H1 (cell line): Measurements from ENCODE around the gene KRTAP6-1. TPM values are rescaled to one million over a fixed set of nuclear protein-coding genes. Genes with fewer than 3 reads are reported as not detected.

ENCODE experiments used
- CTCF ChIA-PET: fragments of 300-600 bp; sonication (Branson Sonifier 250); formaldehyde crosslinking; loops from one replicate; lab custom pipeline; 2021; ENCODE audit not compliant: partially characterized antibody; lab: Charles Lee
- POLR2A ChIA-PET: fragments of 300-600 bp; sonication (Branson Sonifier 250); formaldehyde crosslinking; loops from one replicate; lab custom pipeline; 2021; ENCODE audit warnings: inconsistent platforms; ENCODE audit not compliant: partially characterized antibody; lab: Charles Lee
- DNase-seq, 2 experiments: peaks; one replicate each; pipeline versions ENCODE4 v3.0.0 to v3.0.0-alpha.2; 2010 to 2022; ENCODE audit warnings: low spot score in 2 of 2, low read depth in 1 of 2, mixed read lengths in 1 of 2
- FAIRE-seq: peaks from 2 replicates; lab custom pipeline; 2011; peaks lifted over from hg19 to GRCh38; lab: Jason Lieb, UNC
- H2AFZ ChIP-seq: 2 replicates; pipeline ENCODE4 v1.8.1; 2012; ENCODE audit warnings: low read length, inconsistent platforms
- H2AK5ac ChIP-seq: 2 replicates; pipeline ENCODE4 v1.6.1; 2013; ENCODE audit warnings: low read depth, low read length
- H2BK120ac ChIP-seq: replicated peaks from 2 replicates; pipeline ENCODE3; 2013; ENCODE audit warnings: low read depth, low read length, inconsistent platforms
- H2BK12ac ChIP-seq: 2 replicates; pipeline ENCODE4 v1.6.1; 2013; ENCODE audit warnings: low read depth, low read length
- H2BK15ac ChIP-seq: 2 replicates; pipeline ENCODE4 v1.6.1; 2013; ENCODE audit warnings: low read length
- H2BK20ac ChIP-seq: 2 replicates; pipeline ENCODE4 v1.6.1; 2013; ENCODE audit warnings: low read length
- H2BK5ac ChIP-seq: 2 replicates; pipeline ENCODE4 v1.6.1; 2013; ENCODE audit warnings: low read depth, low read length
- H3K14ac ChIP-seq: 2 replicates; pipeline ENCODE4 v1.6.1; 2013; ENCODE audit warnings: inconsistent platforms; ENCODE audit not compliant: insufficient read length
- H3K18ac ChIP-seq: 2 replicates; pipeline ENCODE4 v1.6.1; 2013; ENCODE audit warnings: low read length; ENCODE audit errors: extremely low read depth
- H3K23ac ChIP-seq: 2 replicates; pipeline ENCODE4 v1.6.1; 2013; ENCODE audit warnings: inconsistent platforms; ENCODE audit not compliant: insufficient read length
- H3K23me2 ChIP-seq: 2 replicates; pipeline ENCODE4 v1.6.1; 2013; ENCODE audit warnings: low read depth, low read length
- H3K27ac ChIP-seq: 2 replicates; pipeline ENCODE4 v1.6.1; 2011; ENCODE audit warnings: low read depth, low read length, inconsistent platforms
- H3K27me3 ChIP-seq, 4 experiments: replicated peaks in 1 of 4; 1 replicate in 1 of 4; 2 replicates in 3 of 4; pipeline versions ENCODE4 v1.6.1 to v1.8.1; 2011 to 2013; ENCODE audit warnings: low read length in 3 of 4, mild to moderate bottlenecking in 3 of 4, inconsistent platforms in 2 of 4, mixed read lengths in 2 of 4, moderate library complexity in 1 of 4; ENCODE audit not compliant: control insufficient read depth in 3 of 4, insufficient read depth in 3 of 4; ENCODE audit errors: extremely low read depth in 1 of 4
- H3K36me3 ChIP-seq, 4 experiments: 2 replicates each; pipeline versions ENCODE4 v1.6.1 to v1.8.1; 2011 to 2013; ENCODE audit warnings: mild to moderate bottlenecking in 4 of 4, low read length in 3 of 4, moderate library complexity in 2 of 4, control low read depth in 1 of 4, inconsistent platforms in 1 of 4; ENCODE audit not compliant: insufficient read depth in 4 of 4, control insufficient read depth in 2 of 4
- H3K4ac ChIP-seq: replicated peaks from 2 replicates; pipeline ENCODE3; 2013; ENCODE audit warnings: low read length, low read depth, mixed read lengths, inconsistent platforms; ENCODE audit not compliant: insufficient read length
- H3K4me1 ChIP-seq, 4 experiments: replicated peaks in 1 of 4; 1 replicate in 1 of 4; 2 replicates in 3 of 4; pipeline versions ENCODE4 v1.6.1 to v1.8.1; 2011 to 2013; ENCODE audit warnings: low read length in 3 of 4, inconsistent platforms in 2 of 4, mixed read lengths in 1 of 4; ENCODE audit not compliant: insufficient read depth in 4 of 4, control insufficient read depth in 3 of 4
- H3K4me2 ChIP-seq, 2 experiments: 2 replicates each; pipeline versions ENCODE4 v1.6.1 to v1.8.1; 2011 to 2013; ENCODE audit warnings: low read depth in 2 of 2, low read length in 2 of 2, control low read depth in 1 of 2, inconsistent platforms in 1 of 2, mild to moderate bottlenecking in 1 of 2; ENCODE audit not compliant: insufficient read depth in 1 of 2
- H3K4me3 ChIP-seq, 4 experiments: fragments of 200-600, 300-600 bp in 1 of 4; sonication (generic), shearing (Covaris generic), sonication (Bioruptor Twin) in 1 of 4; 2 replicates each; pipeline versions ENCODE4 v1.5.1 to v1.8.1; 2011 to 2016; ENCODE audit warnings: low read length in 4 of 4, low read depth in 3 of 4, control low read depth in 2 of 4, inconsistent platforms in 2 of 4, mild to moderate bottlenecking in 2 of 4, mixed read lengths in 1 of 4, moderate library complexity in 1 of 4; ENCODE audit not compliant: insufficient read depth in 2 of 4; ENCODE audit errors: extremely low read depth in 1 of 4
- H3K56ac ChIP-seq: replicated peaks from 2 replicates; pipeline ENCODE3; 2013; ENCODE audit warnings: low read depth, mild to moderate bottlenecking, mixed read lengths, low read length, inconsistent platforms; ENCODE audit not compliant: insufficient read length
- H3K79me1 ChIP-seq: 2 replicates; pipeline ENCODE4 v1.6.1; 2013; ENCODE audit warnings: low read depth, low read length, control low read depth
- H3K79me2 ChIP-seq, 2 experiments: 2 replicates each; pipeline versions ENCODE4 v1.6.1 to v1.8.1; 2012 to 2013; ENCODE audit warnings: low read length in 2 of 2, mild to moderate bottlenecking in 2 of 2, inconsistent platforms in 1 of 2; ENCODE audit not compliant: insufficient read depth in 2 of 2, control insufficient read depth in 1 of 2
- H3K9ac ChIP-seq, 4 experiments: replicated peaks in 1 of 4; 1 replicate in 1 of 4; 2 replicates in 3 of 4; pipeline versions ENCODE4 v1.6.1 to v1.8.1; 2011 to 2013; ENCODE audit warnings: low read depth in 3 of 4, low read length in 3 of 4, control low read depth in 2 of 4, mild to moderate bottlenecking in 2 of 4, moderate library complexity in 2 of 4, inconsistent platforms in 1 of 4; ENCODE audit errors: extremely low read depth in 1 of 4
- H3K9me3 ChIP-seq, 2 experiments: 2 replicates each; pipeline versions ENCODE4 v1.6.1 to v1.8.1; 2012 to 2013; ENCODE audit warnings: mild to moderate bottlenecking in 2 of 2, moderate library complexity in 2 of 2, control low read depth in 1 of 2, inconsistent platforms in 1 of 2, low read depth in 1 of 2, low read length in 1 of 2, mixed read lengths in 1 of 2; ENCODE audit not compliant: insufficient read depth in 2 of 2
- H4K20me1 ChIP-seq, 2 experiments: replicated peaks in 1 of 2; 2 replicates each; pipeline versions ENCODE3 to v1.8.1; 2011 to 2013; ENCODE audit warnings: inconsistent platforms in 2 of 2, low read length in 2 of 2, mild to moderate bottlenecking in 1 of 2; ENCODE audit not compliant: insufficient read depth in 2 of 2, control insufficient read depth in 1 of 2
- H4K5ac ChIP-seq: 2 replicates; pipeline ENCODE4 v1.6.1; 2013; ENCODE audit warnings: low read length, low read depth, mixed read lengths, inconsistent platforms; ENCODE audit not compliant: insufficient read length
- H4K8ac ChIP-seq: 2 replicates; pipeline ENCODE4 v1.8.0; 2013; ENCODE audit warnings: mild to moderate bottlenecking, moderate library complexity, low read length, inconsistent platforms; ENCODE audit not compliant: insufficient read depth; ENCODE audit errors: extremely low read depth
- H4K91ac ChIP-seq: replicated peaks from 2 replicates; pipeline ENCODE3; 2013; ENCODE audit warnings: low read length, mixed read lengths, inconsistent platforms; ENCODE audit not compliant: insufficient read length
- BACH1 ChIP-seq: IDR thresholded peaks from 2 replicates; pipeline ENCODE4 v1.6.1; 2012; ENCODE audit warnings: low read length, improper control_type of control experiment
- HDAC2 ChIP-seq, 2 experiments: fragments of 300-600 bp in 1 of 2; sonication (generic) in 1 of 2; IDR thresholded peaks; 2 replicates each; pipeline ENCODE4 v1.6.1; 2011 to 2012; ENCODE audit warnings: low read depth in 2 of 2, low read length in 2 of 2, mild to moderate bottlenecking in 2 of 2, moderate library complexity in 2 of 2, borderline replicate concordance in 1 of 2, inconsistent platforms in 1 of 2
- JUND ChIP-seq: IDR thresholded peaks from 2 replicates; pipeline ENCODE4 v1.6.1; 2011; ENCODE audit warnings: mild to moderate bottlenecking, improper control_type of control experiment, low read length
- SIN3A ChIP-seq, 2 experiments: IDR thresholded peaks in 1 of 2; conservative IDR thresholded peaks in 1 of 2; 2 replicates each; pipeline ENCODE4 v1.6.1; 2011 to 2012; ENCODE audit warnings: low read length in 2 of 2, improper control_type of control experiment in 1 of 2, low read depth in 1 of 2, mild to moderate bottlenecking in 1 of 2
- SIRT6 ChIP-seq: IDR thresholded peaks from one replicate; pipeline ENCODE4 v1.7.1; 2012; ENCODE audit warnings: low read length, inconsistent platforms
- SP2 ChIP-seq: IDR thresholded peaks from 2 replicates; pipeline ENCODE4 v1.6.1; 2012; ENCODE audit warnings: mild to moderate bottlenecking, low read length, inconsistent platforms
- SP4 ChIP-seq: IDR thresholded peaks from 2 replicates; pipeline ENCODE4 v1.6.1; 2012; ENCODE audit warnings: low read length, inconsistent platforms
- SUZ12 ChIP-seq: fragments of 200-600 bp; sonication (generic); IDR thresholded peaks from 2 replicates; pipeline ENCODE4 v1.6.1; 2012; ENCODE audit warnings: mild to moderate bottlenecking, inconsistent platforms, low read length, moderate library complexity, mixed read lengths
- TAF7 ChIP-seq: optimal IDR thresholded peaks from 2 replicates; pipeline ENCODE3; 2011; ENCODE audit warnings: low read depth, mild to moderate bottlenecking, inconsistent platforms, low read length, moderate library complexity, borderline replicate concordance
- TEAD4 ChIP-seq: IDR thresholded peaks from 2 replicates; pipeline ENCODE4 v1.6.1; 2012; ENCODE audit warnings: low read depth, low read length, inconsistent platforms, mixed read lengths
- USF2 ChIP-seq: IDR thresholded peaks from 2 replicates; pipeline ENCODE4 v1.6.1; 2011; ENCODE audit warnings: low read length, improper control_type of control experiment
- WGBS, 2 experiments: shearing (Covaris generic) in 1 of 2; methylation state at CpG; one replicate each; pipeline versions ENCODE4 v1.1.6 to v1.1.7; 2013 to 2015; ENCODE audit warnings: low lambda C conversion rate in 2 of 2, mixed read lengths in 2 of 2, inconsistent platforms in 1 of 2, low coverage in 1 of 2, missing lambda C conversion rate in 1 of 2; ENCODE audit not compliant: insufficient replicate concordance in 2 of 2, insufficient coverage in 1 of 2, insufficient read length in 1 of 2; ENCODE audit errors: extremely low coverage in 1 of 2, missing lambda C conversion rate in 1 of 2; 5-methylcytosine and 5-hydroxymethylcytosine counted together
- polyA plus RNA-seq, 7 experiments: library from polyadenylated mRNA; depleted of rRNA in 3 of 7; stranded (reverse) in 5 of 7; unstranded in 2 of 7; fragments of >200 nt in 5 of 7; fragments of 200-250 nt in 2 of 7; gene quantifications; 1 replicate in 5 of 7; 2 replicates in 1 of 7; 4 replicates in 1 of 7; pipeline versions ENCODE4 v1.2.1 to v1.2.3, GENCODE V29; 2011 to 2013; ENCODE audit warnings: missing spikeins in 2 of 7, mixed read lengths in 2 of 7
- total RNA-seq: library from RNA; stranded (reverse); fragmentation: NEBNext Ultra II Directional; extraction: Animal tissue kit (Norgen Biotek cat#: 25700); gene quantifications from 2 replicates; pipeline ENCODE4 v1.2.1, GENCODE V29; 2021
- TF ChIP-seq, protein P1 (sequence below): IDR thresholded peaks from 2 replicates; pipeline ENCODE4 v1.6.1; 2012; ENCODE audit warnings: inconsistent platforms

Gene KRTAP6-1
- total and polyA plus RNA-seq, 2 of the 8 experiments (the other 6 are each of a cell fraction or from before 2014, with no cell fraction given): not detected

DNA sequence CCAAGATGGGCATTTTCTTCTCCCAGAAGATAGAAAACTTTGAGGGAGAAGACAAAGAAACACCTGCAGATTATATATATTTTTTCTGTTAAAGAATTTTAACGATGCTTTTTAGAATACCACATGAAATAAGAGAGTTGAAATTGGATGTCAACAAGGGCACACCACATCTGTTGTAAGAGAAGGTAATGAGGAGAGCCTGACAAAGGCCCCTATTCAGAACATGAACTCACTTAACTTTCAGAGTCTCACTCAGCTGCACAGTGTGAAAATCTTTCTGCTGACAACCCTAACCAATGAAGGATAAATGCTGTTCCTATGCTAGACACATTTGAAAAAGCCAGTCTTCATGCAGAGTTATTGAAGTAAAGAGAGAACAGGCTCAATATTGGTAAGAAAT is 30.9 kb downstream of the KRTAP6-1 start:
- H2BK12ac ChIP-seq: no peak overlapping the region
- H3K23ac ChIP-seq: no peak overlapping the region
- TF ChIP-seq SUZ12 (no peak), BACH1 (no peak), SIN3A (conservative IDR thresholded peaks at IDR 0.05 in 1 of 2, IDR thresholded peaks at IDR 0.05 in 1 of 2; ENCODE audit: low read depth in 1 of 2, low read length in 2 of 2) (no peak), USF2 (no peak), TEAD4 (no peak), HDAC2 (IDR thresholded peaks at IDR 0.05; ENCODE audit: borderline replicate concordance in 1 of 2, low read depth in 2 of 2, low read length in 2 of 2) (no peak), SIRT6 (no peak), SP2 (no peak), TAF7 (no peak), JUND (no peak), SP4 (no peak)
- TF ChIP-seq, protein P1, sequence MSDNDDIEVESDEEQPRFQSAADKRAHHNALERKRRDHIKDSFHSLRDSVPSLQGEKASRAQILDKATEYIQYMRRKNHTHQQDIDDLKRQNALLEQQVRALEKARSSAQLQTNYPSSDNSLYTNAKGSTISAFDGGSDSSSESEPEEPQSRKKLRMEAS: no peak
- FAIRE-seq (no peak), DNase-seq (no peak)
- no peaks in the 10 kb centered on the region for H3K36me3 ChIP-seq
- no peak overlapping the region for H2BK120ac ChIP-seq
- POLR2A ChIA-PET: no interaction called here
- H4K20me1 ChIP-seq: no peaks in the 10 kb centered on the region
- no peak overlapping the region for H3K4ac ChIP-seq
- no peak overlapping the region for H2BK5ac ChIP-seq
- H3K56ac ChIP-seq: no peak overlapping the region
- no peak overlapping the region for H3K9ac ChIP-seq
- no peak overlapping the region for H2AFZ ChIP-seq
- no peak overlapping the region for H3K27ac ChIP-seq
- H4K8ac ChIP-seq: no peak overlapping the region
- no peaks in the 10 kb centered on the region for H3K79me1 ChIP-seq
- 100% methylated on average over 1 of the region's 1 CpG; no CpG with 5 or more reads in 1 of the 2 experiments for WGBS, 2 experiments
- no peak overlapping the region for H4K91ac ChIP-seq
- H3K14ac ChIP-seq: no peak overlapping the region
- no peak overlapping the region for H3K4me3 ChIP-seq
- no peak overlapping the region for H2AK5ac ChIP-seq
- H3K18ac ChIP-seq: no peak overlapping the region
- no peak overlapping the region for H2BK20ac ChIP-seq
- H2BK15ac ChIP-seq: no peak overlapping the region
- CTCF ChIA-PET: no interaction called here
- H3K79me2 ChIP-seq: no peaks in the 10 kb centered on the region
- H4K5ac ChIP-seq: no peak overlapping the region
- no peaks in the 10 kb centered on the region for H3K23me2 ChIP-seq
- no peaks in the 10 kb centered on the region for H3K27me3 ChIP-seq
- no peaks in the 10 kb centered on the region for H3K4me1 ChIP-seq
- H3K4me2 ChIP-seq: no peak overlapping the region
- no peaks in the 10 kb centered on the region for H3K9me3 ChIP-seq
